Measurements from ENCODE around the gene PDPR.
"Not testable (repeated sequence)": the region's sequence is repeated elsewhere in the genome, so short reads cannot be mapped to it uniquely, and the experiment has no call there.

The PDPR gene

DNA sequence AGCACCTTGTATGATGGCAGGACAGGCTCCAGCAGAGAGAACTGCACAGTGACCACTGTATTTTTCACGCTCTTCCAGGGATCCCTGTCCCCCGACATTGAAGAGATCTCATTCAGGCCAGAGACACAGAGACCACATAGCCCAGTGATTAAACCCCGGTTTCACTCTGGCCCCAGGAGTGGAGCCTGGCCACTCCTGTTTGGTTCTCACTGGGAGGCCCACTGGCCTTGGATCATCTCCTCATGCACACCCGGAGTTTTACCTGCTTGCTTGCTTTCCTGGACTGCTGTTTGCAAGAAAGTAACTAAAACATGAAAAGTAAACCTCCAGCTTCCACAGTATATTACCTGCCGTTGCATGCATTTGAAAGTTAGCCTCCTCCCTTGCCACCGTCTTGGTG is 46.3 kb downstream of the PDPR start:
- Histone ChIP-seq H2AFZ (no peak overlapping the region), H3K79me2 (no peaks in the 10 kb centered on the region), H3K27me3 (ENCODE audit: control insufficient read depth, insufficient read depth, low read length) (no peaks in the 10 kb centered on the region), H3K4me1 (no peaks in the 10 kb centered on the region), H3K9ac (no peak overlapping the region), H3K4me3 (ENCODE audit: low read depth, low read length) (no peak overlapping the region), H3K4me2 (ENCODE audit: low read length) (no peak overlapping the region), H3K27ac (no peak overlapping the region), H3K36me3 (ENCODE audit: control insufficient read depth, insufficient read depth, low read length) (no peaks in the 10 kb centered on the region), H3K9me3 (ENCODE audit: control insufficient read depth, low read length) (no peaks in the 10 kb centered on the region)
- TF ChIP-seq, protein P1, sequence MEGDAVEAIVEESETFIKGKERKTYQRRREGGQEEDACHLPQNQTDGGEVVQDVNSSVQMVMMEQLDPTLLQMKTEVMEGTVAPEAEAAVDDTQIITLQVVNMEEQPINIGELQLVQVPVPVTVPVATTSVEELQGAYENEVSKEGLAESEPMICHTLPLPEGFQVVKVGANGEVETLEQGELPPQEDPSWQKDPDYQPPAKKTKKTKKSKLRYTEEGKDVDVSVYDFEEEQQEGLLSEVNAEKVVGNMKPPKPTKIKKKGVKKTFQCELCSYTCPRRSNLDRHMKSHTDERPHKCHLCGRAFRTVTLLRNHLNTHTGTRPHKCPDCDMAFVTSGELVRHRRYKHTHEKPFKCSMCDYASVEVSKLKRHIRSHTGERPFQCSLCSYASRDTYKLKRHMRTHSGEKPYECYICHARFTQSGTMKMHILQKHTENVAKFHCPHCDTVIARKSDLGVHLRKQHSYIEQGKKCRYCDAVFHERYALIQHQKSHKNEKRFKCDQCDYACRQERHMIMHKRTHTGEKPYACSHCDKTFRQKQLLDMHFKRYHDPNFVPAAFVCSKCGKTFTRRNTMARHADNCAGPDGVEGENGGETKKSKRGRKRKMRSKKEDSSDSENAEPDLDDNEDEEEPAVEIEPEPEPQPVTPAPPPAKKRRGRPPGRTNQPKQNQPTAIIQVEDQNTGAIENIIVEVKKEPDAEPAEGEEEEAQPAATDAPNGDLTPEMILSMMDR (IDR thresholded peaks at IDR 0.05) = no peak

DNA sequence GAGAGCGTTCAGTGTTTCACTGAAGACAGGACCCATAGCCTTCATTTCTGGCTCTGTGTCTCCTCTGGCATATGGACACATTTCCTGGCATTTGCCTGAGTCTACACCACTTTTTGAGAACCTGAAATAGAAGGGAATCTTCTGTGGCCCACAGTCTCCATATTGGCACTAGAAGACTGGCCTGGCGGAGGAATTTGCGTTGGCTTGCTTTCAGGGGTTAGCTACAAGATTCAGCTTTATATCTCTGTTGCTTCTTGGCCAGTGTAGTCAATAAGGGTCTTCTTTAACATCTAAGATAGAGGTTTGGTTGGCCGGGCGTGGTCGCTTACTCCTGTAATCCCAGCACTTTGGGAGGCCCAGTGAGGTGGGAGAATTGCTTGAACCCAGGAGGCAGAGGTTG is 46.7 kb downstream of the PDPR start:
- H3K9ac ChIP-seq = no peak overlapping the region
- H3K27ac ChIP-seq = no peak overlapping the region
- H2AFZ ChIP-seq = no peak overlapping the region
- H3K9me3 ChIP-seq (ENCODE audit: control insufficient read depth, low read length) = no peaks in the 10 kb centered on the region
- no peak overlapping the region for H3K4me2 ChIP-seq (ENCODE audit: low read length)
- H3K27me3 ChIP-seq (ENCODE audit: control insufficient read depth, insufficient read depth, low read length) = no peaks in the 10 kb centered on the region
- H3K4me3 ChIP-seq (ENCODE audit: low read depth, low read length) = no peak overlapping the region
- no peaks in the 10 kb centered on the region for H3K36me3 ChIP-seq (ENCODE audit: control insufficient read depth, insufficient read depth, low read length)
- TF ChIP-seq, protein P1 (IDR thresholded peaks at IDR 0.05) = no peak
- no peaks in the 10 kb centered on the region for H3K79me2 ChIP-seq
- H3K4me1 ChIP-seq = no peaks in the 10 kb centered on the region

DNA sequence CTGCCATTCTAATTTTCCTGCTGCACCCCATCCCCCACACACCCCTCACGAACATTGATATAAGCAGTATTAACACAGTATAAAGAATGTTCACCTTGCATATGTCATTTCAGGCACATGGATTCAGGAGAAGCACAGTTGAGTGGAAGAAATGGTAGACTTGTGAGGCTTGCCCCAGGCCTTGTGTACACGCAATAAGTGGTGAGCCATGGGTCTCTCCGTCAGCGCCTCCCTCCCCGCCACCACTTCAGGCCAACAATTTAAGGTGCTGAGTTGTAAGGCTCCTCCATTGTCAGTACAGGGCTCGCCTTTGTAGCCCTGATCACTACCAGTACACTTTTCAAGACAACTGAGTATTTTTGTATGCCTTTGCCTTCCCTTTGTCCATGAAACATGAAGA is 47.2 kb downstream of the PDPR start:
- H3K36me3 ChIP-seq (ENCODE audit: control insufficient read depth, insufficient read depth, low read length) = no peaks in the 10 kb centered on the region
- H3K79me2 ChIP-seq = no peaks in the 10 kb centered on the region
- no peak overlapping the region for H3K27ac ChIP-seq
- no peaks in the 10 kb centered on the region for H3K4me1 ChIP-seq
- no peaks in the 10 kb centered on the region for H3K9me3 ChIP-seq (ENCODE audit: control insufficient read depth, low read length)
- H2AFZ ChIP-seq = no peak overlapping the region
- no peak overlapping the region for H3K9ac ChIP-seq
- H3K27me3 ChIP-seq (ENCODE audit: control insufficient read depth, insufficient read depth, low read length) = no peaks in the 10 kb centered on the region
- no peak overlapping the region for H3K4me3 ChIP-seq (ENCODE audit: low read depth, low read length)
- TF ChIP-seq, protein P1 (IDR thresholded peaks at IDR 0.05) = no peak
- no peak overlapping the region for H3K4me2 ChIP-seq (ENCODE audit: low read length)

DNA sequence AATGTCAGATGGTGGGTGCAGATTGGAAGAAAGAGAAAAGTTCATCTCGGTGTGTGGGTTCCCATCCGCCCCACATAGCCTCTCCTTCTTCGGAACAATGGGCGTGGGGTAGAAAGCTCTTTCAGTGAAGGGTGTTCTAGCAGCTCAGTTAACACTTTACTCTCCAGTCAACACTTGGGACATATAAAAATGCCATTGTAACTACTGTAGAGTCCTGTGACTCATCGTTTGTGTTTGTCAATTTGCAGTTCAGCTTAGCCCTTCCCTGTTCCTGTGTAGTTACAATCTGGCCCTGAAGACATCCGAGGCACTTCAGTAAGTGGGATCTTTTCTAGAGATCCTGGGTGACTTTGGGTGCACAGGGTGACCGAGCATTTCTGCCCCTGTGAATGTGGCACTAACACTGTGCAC is 47.9 kb downstream of the PDPR start:
- no peaks in the 10 kb centered on the region for H3K27me3 ChIP-seq (ENCODE audit: control insufficient read depth, insufficient read depth, low read length)
- no peak overlapping the region for H3K4me3 ChIP-seq (ENCODE audit: low read depth, low read length)
- H3K4me1 ChIP-seq = no peaks in the 10 kb centered on the region
- no peak overlapping the region for H3K27ac ChIP-seq
- no peaks in the 10 kb centered on the region for H3K9me3 ChIP-seq (ENCODE audit: control insufficient read depth, low read length)
- no peaks in the 10 kb centered on the region for H3K36me3 ChIP-seq (ENCODE audit: control insufficient read depth, insufficient read depth, low read length)
- H3K9ac ChIP-seq = no peak overlapping the region
- H2AFZ ChIP-seq = no peak overlapping the region
- TF ChIP-seq, protein P1 (IDR thresholded peaks at IDR 0.05) = no peak
- no peak overlapping the region for H3K4me2 ChIP-seq (ENCODE audit: low read length)
- no peaks in the 10 kb centered on the region for H3K79me2 ChIP-seq

DNA sequence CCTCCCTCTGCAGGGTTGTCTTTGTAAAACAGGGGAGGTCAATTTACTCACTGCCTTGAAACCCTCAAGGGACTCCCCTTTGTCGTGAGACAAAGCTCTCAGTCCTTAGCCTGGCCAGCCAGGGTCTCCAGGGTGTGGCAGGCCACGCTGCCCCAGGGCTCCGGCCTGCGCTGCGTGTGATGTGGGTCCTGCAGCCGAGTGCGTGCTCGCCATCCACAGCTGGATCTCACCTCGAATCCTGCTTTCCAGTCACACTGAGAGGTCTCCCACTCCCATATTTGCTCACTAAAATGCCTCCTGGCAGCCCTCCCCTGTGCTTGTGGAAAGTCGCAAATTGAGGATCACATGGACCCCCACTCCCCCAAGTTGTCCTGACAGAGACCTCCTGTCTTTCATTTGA is 49.5 kb downstream of the PDPR start:
- H3K9me3 ChIP-seq (ENCODE audit: control insufficient read depth, low read length) = no peaks in the 10 kb centered on the region
- H2AFZ ChIP-seq = no peak overlapping the region
- H3K4me3 ChIP-seq (ENCODE audit: low read depth, low read length) = no peak overlapping the region
- H3K4me1 ChIP-seq = no peaks in the 10 kb centered on the region
- no peaks in the 10 kb centered on the region for H3K36me3 ChIP-seq (ENCODE audit: control insufficient read depth, insufficient read depth, low read length)
- TF ChIP-seq, protein P1 (IDR thresholded peaks at IDR 0.05) = no peak
- H3K9ac ChIP-seq = no peak overlapping the region
- no peaks in the 10 kb centered on the region for H3K27me3 ChIP-seq (ENCODE audit: control insufficient read depth, insufficient read depth, low read length)
- H3K4me2 ChIP-seq (ENCODE audit: low read length) = no peak overlapping the region
- no peaks in the 10 kb centered on the region for H3K79me2 ChIP-seq
- H3K27ac ChIP-seq = no peak overlapping the region

DNA sequence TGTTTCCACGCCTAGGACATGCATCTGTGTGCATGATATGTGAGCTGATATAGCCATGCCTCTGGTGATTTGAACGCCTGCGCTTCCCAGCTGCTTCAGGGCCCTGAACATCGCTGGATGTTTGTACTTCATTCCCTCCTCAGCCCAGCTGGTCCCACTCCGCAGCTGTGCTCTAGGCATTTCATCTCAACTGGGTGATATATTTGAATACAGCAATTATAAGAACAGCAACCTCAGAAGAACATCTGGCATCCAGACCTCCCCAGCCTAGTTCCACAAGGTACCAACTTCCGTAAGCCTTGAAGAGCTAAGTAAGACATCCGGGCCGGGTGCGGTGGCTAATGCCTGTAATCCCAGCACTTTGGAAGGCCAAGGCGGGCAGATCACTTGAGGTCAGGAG is 52.6 kb downstream of the PDPR start:
- not testable (repeated sequence) for H3K79me2 ChIP-seq; H3K27me3 ChIP-seq (ENCODE audit: control insufficient read depth, insufficient read depth, low read length); H3K9me3 ChIP-seq (ENCODE audit: control insufficient read depth, low read length); H3K36me3 ChIP-seq (ENCODE audit: control insufficient read depth, insufficient read depth, low read length); H3K4me2 ChIP-seq (ENCODE audit: low read length); H3K4me3 ChIP-seq (ENCODE audit: low read depth, low read length); H3K9ac ChIP-seq; H2AFZ ChIP-seq; H3K27ac ChIP-seq; H3K4me1 ChIP-seq

DNA sequence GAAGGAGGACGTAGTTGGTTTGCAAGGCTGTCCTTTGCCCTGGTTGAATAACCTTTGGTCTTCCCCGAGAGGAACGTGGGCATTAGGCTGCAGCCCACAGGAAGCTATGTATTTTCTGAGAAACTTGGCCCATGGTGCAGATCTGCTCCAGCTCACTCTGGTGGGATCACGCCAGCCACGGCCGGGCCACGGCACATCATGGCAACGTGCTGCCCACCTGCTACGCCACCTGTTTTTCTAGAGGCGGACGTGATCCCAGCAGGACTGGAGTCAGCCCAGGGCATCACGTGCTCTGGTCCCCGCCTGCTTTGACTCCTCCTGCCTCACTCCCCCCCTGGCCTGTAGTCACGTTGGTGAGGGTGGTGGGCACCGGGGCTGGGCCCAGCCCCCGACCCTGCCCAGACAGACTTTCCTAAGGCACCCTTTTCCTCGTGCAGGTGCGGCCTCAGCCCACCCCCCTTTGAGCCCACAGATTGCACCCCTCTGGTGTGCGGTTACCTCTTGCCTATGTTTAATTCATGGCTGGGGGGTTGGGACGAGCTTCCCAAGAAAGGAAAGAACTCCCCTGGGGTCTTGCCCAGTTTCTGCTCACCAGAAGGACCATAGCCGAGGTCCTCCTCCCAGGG is 59.2 kb downstream of the PDPR start, which contains the start of gene CLEC18C:
Gene CLEC18C, plus strand, starts transcription at position 576 of the 626 bp plus-strand sequence. CDS start 492 bp downstream, outside the sequence.
- H3K27me3 ChIP-seq (ENCODE audit: control insufficient read depth, insufficient read depth, low read length); H3K79me2 ChIP-seq; H3K9me3 ChIP-seq (ENCODE audit: control insufficient read depth, low read length); H3K4me3 ChIP-seq (ENCODE audit: low read depth, low read length); H3K27ac ChIP-seq; H3K4me2 ChIP-seq (ENCODE audit: low read length); H3K9ac ChIP-seq; H3K4me1 ChIP-seq; H2AFZ ChIP-seq; H3K36me3 ChIP-seq (ENCODE audit: control insufficient read depth, insufficient read depth, low read length): not testable (repeated sequence)
